Activated naive CD4-positive, alpha-beta T cell treated with Interleukin-2 at 50 U/mL for 16 hours (primary cell): ENCODE results near the gene PLA2G4A.
"Not testable (repeated sequence)": the region's sequence is repeated elsewhere in the genome, so short reads cannot be mapped to it uniquely, and the experiment has no call there.

ENCODE experiments used
- DNase-seq: peaks from one replicate; pipeline ENCODE4 v3.0.0-alpha.2; 2020

Gene PLA2G4A

GRCh38 chr1:186875896-186876835 lies 47.4 kb downstream of the PLA2G4A start:
- no peak for DNase-seq

DNA sequence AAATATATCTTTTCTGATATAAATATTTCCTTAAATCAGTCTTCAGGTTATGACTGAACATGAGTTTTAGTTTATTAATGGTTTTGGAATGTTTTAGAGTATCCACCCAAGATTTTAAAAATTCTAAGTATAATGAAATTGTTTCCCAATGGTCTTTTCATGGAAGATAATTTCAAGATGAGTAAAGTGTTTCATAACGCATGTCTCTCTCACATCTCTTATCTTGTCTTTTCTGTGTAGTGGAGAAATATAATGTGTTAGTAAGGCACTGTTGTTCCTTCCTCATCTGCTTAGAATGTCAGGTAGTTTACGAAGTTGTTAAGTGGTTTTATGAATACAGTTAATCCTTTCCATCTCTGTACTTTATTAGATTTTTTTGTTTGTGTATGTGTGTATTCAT lies 49.6 kb downstream of the PLA2G4A start:
- no peak for DNase-seq

DNA sequence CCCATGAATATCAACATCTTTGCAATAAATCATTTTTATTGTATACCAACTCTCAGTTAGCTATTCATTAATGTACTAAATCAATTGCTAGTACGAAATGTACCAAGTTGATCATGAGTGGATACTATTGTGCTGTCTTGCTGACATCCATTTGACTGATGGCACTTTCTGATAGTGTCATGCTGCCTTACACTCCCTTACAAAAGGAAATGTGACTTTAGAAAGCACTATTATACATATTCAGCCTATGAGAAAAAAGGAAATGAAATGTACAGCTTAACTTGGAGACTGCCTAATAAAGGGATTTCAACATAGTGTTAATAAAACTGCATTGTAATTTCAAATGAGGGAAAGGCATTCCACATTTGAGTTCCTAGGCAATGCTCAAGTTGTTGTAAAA lies 52.2 kb downstream of the PLA2G4A start:
- no peak for DNase-seq

GRCh38 chr1:186882372-186883134 lies 53.8 kb downstream of the PLA2G4A start:
- no peak for DNase-seq

DNA sequence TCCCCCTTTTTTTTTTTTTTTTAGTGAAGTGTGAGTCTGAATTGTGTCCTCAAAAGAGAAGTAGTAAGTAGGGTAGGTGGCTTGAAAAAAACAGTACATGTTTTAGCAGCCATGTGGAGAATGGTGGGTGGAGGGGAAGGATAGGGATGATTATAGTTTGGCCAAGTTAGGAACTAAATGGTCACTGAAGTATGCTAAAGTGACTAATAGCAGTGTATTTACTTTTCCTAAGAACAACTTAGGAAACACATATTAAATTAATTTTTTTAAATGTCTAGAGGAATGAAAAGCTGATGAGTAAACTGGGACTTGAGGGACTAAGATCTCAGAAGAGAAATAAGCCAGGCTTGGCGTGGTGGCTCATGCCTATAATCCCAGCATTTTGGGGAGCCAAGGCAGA lies 55.5 kb downstream of the PLA2G4A start:
- no peak for DNase-seq

DNA sequence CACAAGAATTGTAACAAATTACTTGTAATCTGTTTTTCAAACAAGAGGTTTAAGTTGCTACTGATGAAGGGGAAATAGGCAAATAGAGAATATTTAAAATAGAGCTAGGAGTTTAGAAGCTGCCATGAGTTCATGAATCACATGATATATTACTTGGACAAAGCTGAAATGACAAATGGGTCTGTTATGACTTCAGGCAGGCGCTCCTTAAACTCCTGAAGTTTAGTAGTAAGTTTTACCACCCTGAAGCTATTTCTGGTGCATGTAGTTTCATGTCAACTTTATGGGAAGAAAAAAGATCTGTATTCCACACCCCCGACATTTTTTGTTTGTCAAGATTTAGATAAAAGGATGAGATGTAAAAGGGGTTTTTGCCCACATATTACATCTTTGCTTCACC lies 58.5 kb downstream of the PLA2G4A start:
- DNase-seq, result no peak

DNA sequence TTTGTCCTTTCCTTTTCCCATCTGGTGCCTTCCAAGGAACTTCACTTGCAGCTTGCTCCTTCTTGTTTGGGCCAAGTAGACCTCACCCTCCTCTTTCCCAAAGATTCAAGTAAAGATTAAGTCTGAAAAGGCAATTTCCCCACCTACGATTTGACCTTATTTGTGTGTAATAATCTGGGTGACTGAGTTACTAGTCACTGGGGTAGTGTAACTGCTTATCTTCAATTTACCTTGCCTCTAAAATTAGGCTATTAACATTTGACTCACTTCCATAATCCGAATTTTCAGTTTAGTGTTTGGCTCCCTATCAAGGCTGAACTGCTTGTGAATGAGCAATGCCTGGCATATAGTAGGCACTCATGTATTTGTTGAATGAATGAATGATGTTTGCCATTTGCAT lies 59.6 kb downstream of the PLA2G4A start:
- no peak for DNase-seq

GRCh38 chr1:186892936-186893335 lies 64.2 kb downstream of the PLA2G4A start:
- no peak for DNase-seq

DNA sequence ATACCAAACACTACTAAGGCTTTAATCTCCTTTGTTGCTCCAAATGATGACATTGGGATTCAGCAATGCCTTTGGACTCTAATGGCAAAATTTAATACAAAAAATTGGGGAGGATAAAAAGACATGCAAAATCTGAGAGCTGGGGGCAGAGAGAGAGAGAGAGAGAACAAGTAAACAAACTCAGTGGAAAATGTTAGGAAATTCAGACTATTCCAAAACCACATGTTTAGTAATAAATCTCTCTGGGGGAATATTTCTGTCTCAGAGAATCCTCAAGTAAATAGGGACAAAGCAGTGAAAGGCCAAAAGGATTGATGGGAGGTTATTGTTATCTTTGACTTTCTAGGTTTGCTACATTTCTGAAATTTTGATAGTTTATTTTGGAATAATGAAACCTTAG lies 65.7 kb downstream of the PLA2G4A start:
- DNase-seq, result no peak

- DNase-seq, result no peak
These were observed 67.5 kb downstream of the PLA2G4A start for GRCh38 chr1:186896211-186896610.

- no peak for DNase-seq
These were observed 68.3 kb downstream of the PLA2G4A start for GRCh38 chr1:186897008-186897407.

DNA sequence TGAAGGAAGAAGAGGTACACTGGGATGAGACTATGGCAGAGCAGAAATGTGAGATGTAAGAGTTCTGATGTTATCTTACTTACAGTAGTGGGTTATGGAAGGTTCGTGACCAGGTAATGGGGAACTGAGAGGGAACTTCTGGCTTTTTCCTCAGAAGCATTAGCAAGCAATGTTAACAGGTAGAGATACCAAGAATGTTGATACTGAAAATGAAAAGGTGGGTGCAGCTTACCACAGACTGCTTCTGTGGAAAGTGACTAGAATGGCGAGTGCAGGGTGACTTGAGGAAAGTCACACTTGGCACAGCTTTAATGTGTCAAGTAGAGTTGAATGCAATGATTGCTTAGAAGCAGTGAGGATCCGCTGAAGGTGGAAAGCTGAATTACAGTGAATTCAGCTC lies 70.8 kb downstream of the PLA2G4A start:
- DNase-seq, result no peak

- DNase-seq, result no peak
These were observed 71.2 kb downstream of the PLA2G4A start for GRCh38 chr1:186899977-186900376.

DNA sequence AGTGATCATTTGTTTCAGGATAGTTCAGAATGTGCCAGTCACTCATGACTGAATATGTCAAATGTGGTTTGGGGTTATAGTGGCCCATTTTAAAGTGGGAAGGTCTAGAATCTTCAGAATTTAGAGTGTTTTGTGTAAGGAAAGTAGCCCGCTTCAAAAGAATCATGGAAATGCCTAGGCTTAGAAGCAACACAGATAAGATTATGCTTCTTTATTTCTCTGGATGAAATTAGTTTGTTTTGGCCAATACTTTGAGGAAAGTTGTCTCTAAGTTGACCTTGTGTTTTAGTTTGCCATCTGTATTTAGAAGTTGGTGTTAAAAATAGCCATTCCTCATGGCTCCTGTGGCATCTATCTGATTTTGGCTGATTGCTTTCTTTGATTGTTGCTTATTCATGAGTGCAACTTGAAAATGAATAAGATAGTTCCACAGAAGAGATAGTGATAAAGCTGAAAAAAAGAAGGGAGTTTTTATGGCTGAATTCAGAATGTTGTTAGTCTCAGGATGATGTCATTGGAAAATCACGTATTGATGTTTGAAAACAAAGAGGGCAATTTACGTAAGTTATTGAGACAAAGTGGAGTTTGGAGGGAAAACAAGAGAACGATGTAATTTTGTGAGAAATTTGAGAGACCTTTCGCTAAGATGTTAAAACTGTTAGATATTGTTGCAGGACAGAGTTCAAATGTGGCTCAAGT lies 71.9 kb downstream of the PLA2G4A start:
- no peak for DNase-seq

- no peak for DNase-seq
These were observed 72.9 kb downstream of the PLA2G4A start for GRCh38 chr1:186901631-186902030.

- DNase-seq, result no peak
These were observed 74.8 kb downstream of the PLA2G4A start for GRCh38 chr1:186903374-186904136.

DNA sequence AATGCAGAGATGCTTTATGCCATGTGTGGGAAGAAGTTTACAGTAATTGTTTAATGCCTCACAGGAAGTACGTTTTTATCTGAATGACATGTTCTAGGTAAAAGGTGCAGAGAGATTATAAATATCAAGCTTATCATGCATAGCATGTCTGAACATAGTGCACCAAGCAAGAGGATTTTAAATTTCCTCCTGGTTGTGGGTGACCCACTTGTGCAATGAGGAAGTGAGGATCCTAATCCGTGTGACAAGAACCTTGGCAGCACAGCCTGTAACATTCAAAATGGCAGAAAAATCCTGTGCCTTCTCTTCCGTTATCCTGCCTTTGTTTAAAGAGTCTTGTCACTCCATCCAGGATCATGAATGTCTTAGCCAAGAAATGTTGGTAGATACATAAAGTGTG lies 75.6 kb downstream of the PLA2G4A start:
- no peak for DNase-seq

GRCh38 chr1:186905561-186905960 lies 76.8 kb downstream of the PLA2G4A start:
- no peak for DNase-seq

GRCh38 chr1:186915555-186915954 lies 86.8 kb downstream of the PLA2G4A start:
- no peak for DNase-seq

- DNase-seq, result not testable (repeated sequence)
These were observed 88.5 kb downstream of the PLA2G4A start for GRCh38 chr1:186917106-186917786.

- DNase-seq, result not testable (repeated sequence)
These were observed 92.6 kb downstream of the PLA2G4A start for GRCh38 chr1:186921386-186921785.

- not testable (repeated sequence) for DNase-seq
These were observed 94.1 kb downstream of the PLA2G4A start for GRCh38 chr1:186922814-186923213.
